Muscle layer of colon (tissue), 2 donors: ENCODE data around the gene RPP38.

ENCODE experiments used
- H3K27ac ChIP-seq: one replicate; pipeline ENCODE4 v1.7.0; 2013; ENCODE audit warnings: low read depth, mild to moderate bottlenecking, low read length, moderate library complexity
- H3K27me3 ChIP-seq, 2 donors: one replicate each; pipeline ENCODE4 v1.7.0; 2013; ENCODE audit warnings: low read length in 2 of 2, mild to moderate bottlenecking in 2 of 2; ENCODE audit not compliant: insufficient read depth in 2 of 2, control insufficient read depth in 1 of 2
- H3K36me3 ChIP-seq: one replicate; pipeline ENCODE4 v1.7.0; 2013; ENCODE audit warnings: mild to moderate bottlenecking, low read length; ENCODE audit not compliant: insufficient read depth
- H3K4me1 ChIP-seq: one replicate; pipeline ENCODE4 v1.7.0; 2013; ENCODE audit warnings: mild to moderate bottlenecking, low read length; ENCODE audit not compliant: insufficient read depth
- H3K4me3 ChIP-seq, 2 donors: one replicate each; pipeline ENCODE4 v1.7.0; 2013; ENCODE audit warnings: low read length in 2 of 2, low read depth in 1 of 2, mild to moderate bottlenecking in 1 of 2, moderate library complexity in 1 of 2
- H3K9ac ChIP-seq: one replicate; pipeline ENCODE4 v1.7.0; 2013; ENCODE audit warnings: low read length
- H3K9me3 ChIP-seq: one replicate; pipeline ENCODE4 v1.7.0; 2013; ENCODE audit warnings: mild to moderate bottlenecking, low read length
- donor health status: abdominal sarcoma.
- donor health status: Adenocarcinoma of cecum.

The RPP38 gene

DNA sequence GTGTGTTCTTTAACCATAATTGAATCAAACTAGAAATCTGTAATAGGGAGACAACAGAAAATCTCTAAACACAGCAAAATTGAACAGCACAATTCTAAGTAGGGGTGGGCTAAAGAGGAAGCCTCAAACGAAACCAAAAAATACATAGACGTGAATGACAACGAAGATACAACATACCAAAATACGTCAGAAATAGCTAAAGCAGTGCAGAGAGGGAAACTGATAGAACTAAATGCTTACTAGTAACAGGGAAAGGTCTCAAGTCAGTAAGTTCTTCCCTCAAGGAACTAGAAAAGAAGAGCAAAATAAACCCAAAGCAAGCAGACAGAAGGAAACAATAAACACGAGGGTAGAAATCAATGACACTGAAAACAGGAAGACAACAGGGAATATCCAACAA is 19.1 kb downstream of the RPP38 start:
- no peak overlapping the region for H3K9ac ChIP-seq
- H3K27me3 ChIP-seq = no peaks in the 10 kb centered on the region
- peaks cover 43% of the 10 kb centered on the region for H3K36me3 ChIP-seq
- no peaks in the 10 kb centered on the region for H3K4me1 ChIP-seq
- no peak overlapping the region for H3K27ac ChIP-seq
- no peak overlapping the region for H3K4me3 ChIP-seq
- H3K9me3 ChIP-seq = no peaks in the 10 kb centered on the region

GRCh38 chr10:15118615-15119014 is 21.5 kb downstream of the RPP38 start:
- no peak overlapping the region for H3K4me3 ChIP-seq
- H3K27me3 ChIP-seq = no peaks in the 10 kb centered on the region
- no peaks in the 10 kb centered on the region for H3K4me1 ChIP-seq
- no peaks in the 10 kb centered on the region for H3K9me3 ChIP-seq
- no peak overlapping the region for H3K27ac ChIP-seq
- H3K36me3 ChIP-seq = peaks cover 41% of the 10 kb centered on the region
- no peak overlapping the region for H3K9ac ChIP-seq

- no peaks in the 10 kb centered on the region for H3K27me3 ChIP-seq
- no peak overlapping the region for H3K4me3 ChIP-seq
- no peak overlapping the region for H3K9ac ChIP-seq
- H3K36me3 ChIP-seq = peaks cover 40% of the 10 kb centered on the region
- H3K27ac ChIP-seq = no peak overlapping the region
- no peaks in the 10 kb centered on the region for H3K4me1 ChIP-seq
- H3K9me3 ChIP-seq = no peaks in the 10 kb centered on the region
Observed at GRCh38 chr10:15120523-15120922, 23.4 kb downstream of the RPP38 start.

- Histone ChIP-seq H3K9me3 (no peaks in the 10 kb centered on the region), H3K27me3 (no peaks in the 10 kb centered on the region), H3K36me3 (peaks cover 31% of the 10 kb centered on the region), H3K9ac (no peak overlapping the region), H3K4me1 (no peaks in the 10 kb centered on the region), H3K4me3 (no peak overlapping the region), H3K27ac (no peak overlapping the region)
Observed at GRCh38 chr10:15121707-15122106, 24.6 kb downstream of the RPP38 start.

DNA sequence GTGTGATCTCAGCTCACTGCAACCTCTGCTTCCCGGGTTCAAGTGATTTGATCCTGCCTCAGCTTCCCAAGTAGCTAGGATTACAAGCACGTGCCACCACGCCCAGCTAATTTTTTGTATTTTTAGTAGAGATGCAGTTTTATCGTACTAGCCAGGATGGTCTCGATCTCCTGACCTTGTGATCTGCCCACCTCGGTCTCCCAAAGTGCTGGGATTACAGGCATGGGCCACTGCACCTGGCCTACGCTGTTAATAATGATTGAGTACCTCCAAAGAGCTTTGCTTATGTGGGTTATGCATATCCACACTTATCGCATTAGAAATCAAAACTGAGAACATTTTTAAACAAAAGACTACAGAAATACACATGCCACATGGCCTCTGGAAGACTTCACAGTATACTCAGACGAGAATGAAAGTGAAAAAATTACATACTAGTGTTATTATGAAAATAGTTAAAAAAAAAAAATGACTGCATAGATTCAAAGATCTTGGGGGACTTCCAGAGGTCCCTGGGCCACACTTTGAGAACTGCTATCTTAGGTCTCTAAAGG is 25.4 kb downstream of the RPP38 start:
- no peaks in the 10 kb centered on the region for H3K4me1 ChIP-seq
- no peak overlapping the region for H3K27ac ChIP-seq
- H3K4me3 ChIP-seq = no peak overlapping the region
- H3K9ac ChIP-seq = no peak overlapping the region
- H3K9me3 ChIP-seq = no peaks in the 10 kb centered on the region
- H3K27me3 ChIP-seq = no peaks in the 10 kb centered on the region
- H3K36me3 ChIP-seq = peaks cover 28% of the 10 kb centered on the region

- Histone ChIP-seq H3K27me3 (no peaks in the 10 kb centered on the region), H3K36me3 (peaks cover 24% of the 10 kb centered on the region)
Observed at GRCh38 chr10:15123749-15124184, 26.6 kb downstream of the RPP38 start.

DNA sequence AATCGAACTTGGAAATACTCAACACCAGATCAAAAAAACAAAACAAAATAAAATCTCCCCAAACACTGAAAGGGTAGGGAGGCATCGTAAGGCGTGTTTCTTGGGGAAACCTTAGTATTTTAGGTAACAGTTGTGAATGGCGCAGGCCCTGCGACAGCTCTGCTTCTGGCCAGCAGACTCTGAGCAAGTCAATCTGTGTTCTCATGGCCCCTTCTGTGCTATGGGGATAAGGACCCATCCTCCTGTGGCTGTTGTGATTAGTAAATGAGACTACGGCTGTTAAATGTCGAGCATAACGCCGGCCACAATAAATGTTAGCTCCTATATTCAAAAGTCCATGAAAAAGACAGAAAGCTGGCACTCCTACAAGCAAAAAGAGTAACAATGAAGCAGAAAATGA is 27.0 kb downstream of the RPP38 start:
- Histone ChIP-seq H3K27me3 (no peaks in the 10 kb centered on the region), H3K9me3 (no peaks in the 10 kb centered on the region), H3K36me3 (peaks cover 21% of the 10 kb centered on the region), H3K4me3 (no peak overlapping the region), H3K9ac (no peak overlapping the region), H3K4me1 (no peaks in the 10 kb centered on the region), H3K27ac (no peak overlapping the region)

More at GRCh38 chr10:15123749-15124184, 26.6 kb downstream of the RPP38 start:
- Histone ChIP-seq H3K9ac (no peak overlapping the region), H3K4me1 (no peaks in the 10 kb centered on the region), H3K27ac (no peak overlapping the region), H3K4me3 (no peak overlapping the region), H3K9me3 (no peaks in the 10 kb centered on the region)

DNA sequence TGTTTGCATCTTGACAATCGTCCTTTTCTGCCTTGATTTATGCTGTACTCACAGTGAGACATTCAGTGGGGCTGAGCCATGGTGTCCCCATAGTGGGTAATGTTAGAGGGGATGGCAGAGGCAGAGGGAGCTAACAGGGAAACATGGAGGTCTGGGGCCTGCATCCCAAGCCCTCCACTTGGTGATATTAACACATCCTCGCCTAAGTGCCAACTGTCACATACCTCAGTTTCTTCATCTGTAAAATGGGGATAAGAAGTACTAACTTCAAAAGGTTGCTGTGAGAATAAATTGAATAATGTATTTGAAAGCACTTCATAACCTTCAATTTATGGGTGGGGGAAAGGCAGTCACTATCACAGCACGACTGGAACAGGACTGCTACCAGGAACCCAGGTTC is 27.8 kb downstream of the RPP38 start:
- Histone ChIP-seq H3K9ac (no peak overlapping the region), H3K9me3 (no peaks in the 10 kb centered on the region), H3K36me3 (peaks cover 19% of the 10 kb centered on the region), H3K27ac (no peak overlapping the region), H3K27me3 (no peaks in the 10 kb centered on the region), H3K4me1 (no peaks in the 10 kb centered on the region), H3K4me3 (no peak overlapping the region)

DNA sequence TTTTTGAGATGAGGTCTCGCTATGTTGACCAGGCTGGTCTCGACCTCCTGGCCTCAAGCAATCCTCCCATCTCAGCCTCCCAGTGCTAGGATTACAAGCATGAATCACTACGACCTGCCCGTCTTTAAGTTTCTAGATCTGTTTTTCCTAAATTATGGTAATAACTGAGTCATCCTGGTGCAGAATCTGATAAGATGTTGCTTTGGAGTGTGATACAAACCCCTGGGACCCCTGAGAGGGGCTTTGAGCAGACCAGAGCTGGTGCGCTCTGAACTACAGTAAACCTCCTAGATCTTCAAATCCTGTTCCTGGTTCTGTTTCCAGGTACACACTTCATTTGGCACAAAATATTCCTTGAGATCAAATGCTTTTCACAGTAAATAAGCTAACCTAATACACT is 34.2 kb downstream of the RPP38 start:
- no peaks in the 10 kb centered on the region for H3K27me3 ChIP-seq
- no peak overlapping the region for H3K9ac ChIP-seq
- no peak overlapping the region for H3K4me3 ChIP-seq
- no peaks in the 10 kb centered on the region for H3K4me1 ChIP-seq
- no peak overlapping the region for H3K27ac ChIP-seq
- peaks cover 43% of the 10 kb centered on the region for H3K36me3 ChIP-seq
- no peaks in the 10 kb centered on the region for H3K9me3 ChIP-seq

DNA sequence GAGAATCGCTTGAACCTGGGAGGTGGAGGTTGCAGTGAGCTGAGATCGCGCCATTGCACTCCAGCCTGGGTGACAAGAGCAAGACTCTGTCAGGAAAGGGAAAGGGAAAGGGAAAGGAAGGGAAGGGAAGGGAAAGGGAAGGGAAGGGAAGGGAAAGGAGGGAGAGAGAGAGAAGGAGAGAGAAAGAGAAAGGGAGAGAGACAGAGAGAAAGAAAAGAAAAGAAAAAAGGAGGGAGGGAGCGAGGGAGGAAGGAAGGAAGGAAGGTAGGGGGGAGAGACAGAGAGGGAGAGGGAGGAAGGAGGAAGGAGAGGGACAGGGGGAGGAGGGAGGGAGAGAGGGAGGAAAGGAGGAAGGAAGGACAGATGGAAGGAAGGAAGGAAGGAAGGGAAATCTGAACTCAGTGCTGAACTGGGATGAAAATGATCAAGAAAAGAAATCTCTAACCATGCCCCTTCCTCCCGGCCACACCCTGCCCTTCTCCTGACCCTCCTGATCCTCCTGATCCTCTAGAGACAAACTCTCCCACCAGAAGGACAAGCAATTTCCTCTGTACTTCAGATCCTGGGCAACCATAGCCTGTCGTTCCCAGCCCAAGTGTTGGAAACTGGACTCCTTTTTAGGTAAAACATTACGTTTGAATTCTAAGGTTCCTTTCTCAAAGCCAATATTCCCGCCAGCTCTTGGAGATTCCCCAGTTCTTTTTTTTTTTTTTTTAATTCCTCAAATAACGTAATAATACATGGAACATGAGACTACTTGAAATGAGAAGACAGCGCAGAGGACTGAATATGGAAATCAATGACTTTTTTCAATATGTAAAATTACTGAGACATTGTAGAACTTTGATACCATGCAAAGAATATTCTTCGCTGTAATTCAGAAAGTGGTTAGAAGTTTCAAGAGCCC is 39.2 kb downstream of the RPP38 start:
- H3K9me3 ChIP-seq = no peaks in the 10 kb centered on the region
- no peak overlapping the region for H3K27ac ChIP-seq
- no peak overlapping the region for H3K4me3 ChIP-seq
- H3K36me3 ChIP-seq = peaks cover 41% of the 10 kb centered on the region
- H3K9ac ChIP-seq = no peak overlapping the region
- H3K27me3 ChIP-seq = no peaks in the 10 kb centered on the region
- no peaks in the 10 kb centered on the region for H3K4me1 ChIP-seq

- H3K27me3 ChIP-seq = no peaks in the 10 kb centered on the region
- no peak overlapping the region for H3K9ac ChIP-seq
- H3K4me1 ChIP-seq = no peaks in the 10 kb centered on the region
- peaks cover 38% of the 10 kb centered on the region for H3K36me3 ChIP-seq
- H3K9me3 ChIP-seq = no peaks in the 10 kb centered on the region
- H3K27ac ChIP-seq = no peak overlapping the region
- H3K4me3 ChIP-seq = no peak overlapping the region
Observed at GRCh38 chr10:15137036-15137359, 39.8 kb downstream of the RPP38 start.

DNA sequence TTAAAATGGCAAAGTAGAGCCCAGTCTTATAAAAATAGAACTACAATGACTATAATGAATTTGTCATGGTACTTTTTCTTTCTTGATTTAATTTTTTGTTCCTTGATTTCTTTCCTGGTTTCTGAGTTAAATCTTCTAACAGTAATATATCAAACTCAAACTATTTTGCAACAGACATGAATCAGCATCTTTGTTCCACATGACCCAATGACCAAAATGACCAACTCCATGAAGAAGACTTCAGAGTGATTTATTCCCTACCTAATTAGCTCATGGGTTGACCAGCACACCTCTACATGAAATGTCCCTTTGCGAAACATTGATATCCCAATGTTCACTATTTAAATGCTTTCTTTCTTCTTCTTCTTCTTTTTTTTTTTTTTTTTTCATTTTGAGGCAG is 40.5 kb downstream of the RPP38 start:
- Histone ChIP-seq H3K9ac (no peak overlapping the region), H3K36me3 (peaks cover 36% of the 10 kb centered on the region), H3K9me3 (no peaks in the 10 kb centered on the region)

More for the DNA sequence above, 40.5 kb downstream of the RPP38 start:
- Histone ChIP-seq H3K4me3 (no peak overlapping the region), H3K4me1 (no peaks in the 10 kb centered on the region), H3K27me3 (no peaks in the 10 kb centered on the region), H3K27ac (no peak overlapping the region)
